ENCODE results near the gene FAM193B.

The FAM193B gene

GRCh38 chr5:177554474-177555111 is at the start of gene FAM193B:
Gene FAM193B, minus strand, starts transcription at chr5:177554563. Its CDS starts 105 bp downstream, at chr5:177554458.
- peak; percentile 84 for DNase-seq

DNA sequence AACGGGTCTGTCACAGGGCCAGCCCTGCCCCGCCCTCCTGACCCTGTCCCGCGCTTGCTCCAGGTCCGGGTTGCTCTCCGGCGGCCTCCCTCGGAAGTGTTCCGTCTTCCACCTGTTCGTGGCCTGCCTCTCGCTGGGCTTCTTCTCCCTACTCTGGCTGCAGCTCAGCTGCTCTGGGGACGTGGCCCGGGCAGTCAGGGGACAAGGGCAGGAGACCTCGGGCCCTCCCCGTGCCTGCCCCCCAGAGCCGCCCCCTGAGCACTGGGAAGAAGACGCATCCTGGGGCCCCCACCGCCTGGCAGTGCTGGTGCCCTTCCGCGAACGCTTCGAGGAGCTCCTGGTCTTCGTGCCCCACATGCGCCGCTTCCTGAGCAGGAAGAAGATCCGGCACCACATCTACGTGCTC is 49.8 kb upstream of the FAM193B start:
- DNase-seq, result no peak

DNA sequence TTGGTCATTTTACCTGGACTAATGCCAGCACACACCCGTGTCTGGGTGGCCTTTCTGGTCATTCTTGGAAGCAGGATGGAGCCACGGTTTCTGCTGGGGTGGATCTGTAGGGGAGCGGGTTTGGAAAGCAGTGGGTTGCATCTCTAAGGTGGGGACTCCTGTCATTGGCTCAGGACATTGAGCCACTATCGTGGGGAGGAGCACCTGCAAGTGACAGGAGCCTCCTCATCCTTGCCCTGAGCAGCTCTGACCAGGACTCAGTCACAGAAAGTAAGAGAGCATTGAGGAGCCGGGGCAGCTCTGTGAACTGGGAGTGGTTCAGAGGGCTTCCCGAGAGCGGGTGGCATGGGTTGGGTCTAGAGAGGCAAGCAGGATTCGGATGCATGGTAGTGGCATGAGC is 49.3 kb upstream of the FAM193B start:
- no peak for DNase-seq

DNA sequence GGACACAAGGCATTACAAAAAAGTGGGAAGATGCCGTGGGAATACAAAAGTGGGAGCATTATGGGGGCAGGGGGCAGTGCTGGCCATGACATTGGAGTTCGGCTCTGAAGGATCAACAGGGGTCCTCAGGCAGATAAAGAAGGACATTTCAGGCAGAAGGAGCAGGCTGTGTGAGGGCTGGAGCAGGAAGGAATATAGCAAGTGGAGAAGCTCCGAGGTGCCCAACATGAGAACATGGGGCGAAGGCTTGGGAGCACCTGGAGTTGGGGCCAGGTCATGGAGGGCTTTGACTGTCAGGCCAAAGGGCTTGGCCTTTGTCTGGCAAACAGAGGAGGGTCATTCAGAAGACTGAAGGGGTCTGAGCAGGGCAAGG is 48.1 kb upstream of the FAM193B start:
- DNase-seq, result no peak

- no peak for DNase-seq
These were observed 47.5 kb upstream of the FAM193B start for GRCh38 chr5:177601577-177602457.

GRCh38 chr5:177601126-177601525 is 46.8 kb upstream of the FAM193B start:
- no peak for DNase-seq

- no peak for DNase-seq
These were observed 46.2 kb upstream of the FAM193B start for GRCh38 chr5:177600508-177601018.

DNA sequence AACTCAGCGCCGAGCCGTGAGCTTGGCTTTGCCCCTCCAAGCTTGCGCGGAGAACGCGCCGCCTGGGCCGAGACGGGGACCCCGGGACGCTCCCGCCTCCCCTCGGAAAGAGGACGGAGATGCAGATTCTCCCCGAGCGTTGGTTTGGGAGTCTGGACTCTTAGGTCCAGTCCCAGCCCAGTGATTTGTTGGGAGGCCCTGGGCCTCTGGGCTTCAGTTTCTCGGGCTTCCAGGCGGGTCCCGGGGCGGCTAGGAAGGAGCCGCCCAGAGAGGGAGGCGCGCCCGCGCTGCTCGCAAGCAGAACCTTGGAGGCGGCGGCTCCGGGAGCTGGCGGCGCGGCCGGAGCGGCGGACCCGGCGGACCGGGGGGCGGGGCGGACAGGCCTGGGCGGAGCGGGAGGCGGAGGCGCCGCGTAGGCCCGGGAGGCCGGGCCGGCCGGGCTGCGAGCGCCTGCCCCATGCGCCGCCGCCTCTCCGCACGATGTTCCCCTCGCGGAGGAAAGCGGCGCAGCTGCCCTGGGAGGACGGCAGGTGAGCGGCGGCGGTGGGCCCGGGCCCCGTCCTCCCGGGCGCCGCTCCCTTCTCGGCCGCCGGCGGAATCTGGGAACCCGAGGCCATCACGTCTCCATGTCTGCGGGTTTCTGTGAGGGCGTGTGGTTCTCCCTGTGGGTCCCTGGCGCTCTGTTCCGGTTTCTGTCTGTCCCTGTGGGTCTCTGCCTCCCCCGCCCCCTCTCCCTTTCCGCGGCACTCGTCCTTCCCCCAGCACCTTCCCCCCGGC is 45.6 kb upstream of the FAM193B start, which contains the start of gene B4GALT7:
TSS of gene B4GALT7 (plus strand) at position 402 of the 777 bp plus-strand sequence. CDS start at position 481, 79 bp downstream.
- DNase-seq, result peak; percentile 74

DNA sequence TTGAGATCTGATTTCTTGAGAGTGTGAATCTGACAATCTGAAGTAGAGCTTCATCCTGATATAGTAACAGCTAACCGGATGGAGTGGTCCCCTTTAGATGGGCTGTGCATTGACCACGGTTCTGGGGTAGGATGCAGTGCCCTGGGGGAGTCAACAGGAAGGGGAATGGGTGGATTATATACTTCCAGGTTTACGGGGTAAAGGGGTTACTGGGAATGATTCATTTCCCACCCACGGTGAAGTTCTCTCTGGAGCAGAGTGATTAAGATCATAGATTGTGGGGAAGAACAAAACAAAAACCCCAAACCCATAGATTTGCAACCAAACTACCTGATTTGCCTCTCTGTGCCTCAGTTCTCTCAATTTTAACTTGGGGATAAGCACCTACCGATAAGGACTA is 44.1 kb upstream of the FAM193B start:
- DNase-seq, result no peak

- no peak for DNase-seq
These were observed 42.4 kb upstream of the FAM193B start for GRCh38 chr5:177596775-177597238.

- no peak for DNase-seq
These were observed 41.8 kb upstream of the FAM193B start for GRCh38 chr5:177595991-177596774.

- DNase-seq, result no peak
These were observed 40.7 kb upstream of the FAM193B start for GRCh38 chr5:177595026-177595585.

GRCh38 chr5:177594071-177594470 is 39.7 kb upstream of the FAM193B start:
- DNase-seq, result no peak

- DNase-seq, result no peak
These were observed 39.1 kb upstream of the FAM193B start for GRCh38 chr5:177593511-177593910.

- no peak for DNase-seq
These were observed 38.5 kb upstream of the FAM193B start for GRCh38 chr5:177592905-177593304.

DNA sequence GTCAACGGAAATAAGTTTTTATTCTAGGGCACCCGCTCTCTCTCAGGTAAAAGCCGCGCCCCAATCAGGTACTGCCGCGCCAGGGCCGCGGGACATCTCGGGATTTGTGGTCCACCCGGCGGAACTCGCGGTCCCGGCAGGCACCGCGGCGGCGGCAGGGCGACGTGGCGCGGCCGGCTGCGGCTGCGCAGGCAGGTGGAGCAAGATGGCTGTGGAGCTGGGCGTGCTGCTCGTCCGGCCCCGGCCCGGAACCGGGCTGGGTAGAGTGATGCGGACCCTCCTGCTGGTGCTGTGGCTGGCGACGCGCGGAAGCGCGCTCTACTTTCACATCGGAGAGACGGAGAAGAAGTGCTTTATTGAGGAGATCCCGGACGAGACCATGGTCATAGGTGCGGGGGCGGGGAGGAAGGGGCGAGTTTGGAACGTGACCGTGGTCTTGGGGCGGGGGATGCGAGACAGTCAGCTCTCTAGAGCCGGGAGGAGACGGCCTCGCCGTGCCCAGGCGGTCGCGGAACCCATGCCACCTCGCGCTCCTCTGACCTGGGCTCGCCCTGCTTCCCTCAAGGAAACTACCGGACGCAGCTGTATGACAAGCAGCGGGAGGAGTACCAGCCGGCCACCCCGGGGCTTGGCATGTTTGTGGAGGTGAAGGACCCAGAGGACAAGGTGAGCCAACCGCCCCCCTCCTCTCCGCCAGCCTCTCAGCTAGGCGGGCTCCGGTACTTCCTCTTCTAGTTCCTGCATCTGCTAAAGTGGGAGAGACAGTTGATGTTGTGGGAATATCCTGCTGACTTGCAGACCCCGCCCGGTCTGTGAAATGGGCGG is 37.9 kb upstream of the FAM193B start, which contains the start of gene TMED9:
TSS of gene TMED9 (plus strand) at position 194 of the 825 bp plus-strand sequence. CDS start at position 206, 12 bp downstream.
- DNase-seq, result peak; percentile 75

GRCh38 chr5:177591690-177592009 is 37.3 kb upstream of the FAM193B start:
- DNase-seq, result no peak

DNA sequence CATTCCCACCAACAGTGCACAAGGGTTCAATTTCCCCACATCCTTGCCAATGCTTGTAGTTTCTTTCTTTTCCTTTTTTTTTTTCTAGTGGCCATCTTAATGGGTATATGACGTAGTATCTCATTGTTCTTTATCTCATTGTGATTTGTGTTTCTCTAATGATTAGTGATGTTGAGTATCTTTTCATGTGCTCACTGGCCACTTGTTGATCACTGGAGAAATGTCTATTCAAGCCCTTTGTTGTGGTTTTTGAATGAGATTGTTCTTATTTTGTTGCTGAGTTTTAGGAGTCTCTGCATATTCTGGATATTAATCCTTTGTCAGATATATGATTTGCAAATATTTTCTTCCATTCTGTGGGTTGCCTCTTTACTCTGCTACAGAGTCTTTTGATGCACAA is 36.0 kb upstream of the FAM193B start:
- DNase-seq, result no peak

DNA sequence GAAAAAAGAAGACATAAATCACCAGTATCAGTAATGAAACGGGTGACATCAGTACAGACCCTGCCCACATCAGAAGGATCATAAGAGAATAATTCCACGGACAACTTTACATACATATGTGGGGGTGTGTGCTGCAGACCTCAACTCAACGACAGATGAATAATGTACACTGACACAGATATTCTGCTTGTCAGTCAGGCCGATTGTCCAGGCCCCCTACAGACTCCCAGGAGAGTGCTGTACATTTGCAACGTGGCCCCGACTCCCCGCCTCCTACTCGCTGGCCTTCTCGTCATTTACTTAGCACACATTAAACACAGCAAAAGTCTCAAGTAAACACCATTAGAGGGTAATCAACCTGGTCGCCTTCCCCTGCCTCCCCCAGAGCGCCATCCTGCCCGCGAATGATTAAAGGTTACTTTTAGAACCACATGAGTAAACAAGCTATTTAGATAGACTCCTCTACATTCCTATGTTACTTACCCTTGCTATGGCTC is 34.1 kb upstream of the FAM193B start:
- no peak for DNase-seq

DNA sequence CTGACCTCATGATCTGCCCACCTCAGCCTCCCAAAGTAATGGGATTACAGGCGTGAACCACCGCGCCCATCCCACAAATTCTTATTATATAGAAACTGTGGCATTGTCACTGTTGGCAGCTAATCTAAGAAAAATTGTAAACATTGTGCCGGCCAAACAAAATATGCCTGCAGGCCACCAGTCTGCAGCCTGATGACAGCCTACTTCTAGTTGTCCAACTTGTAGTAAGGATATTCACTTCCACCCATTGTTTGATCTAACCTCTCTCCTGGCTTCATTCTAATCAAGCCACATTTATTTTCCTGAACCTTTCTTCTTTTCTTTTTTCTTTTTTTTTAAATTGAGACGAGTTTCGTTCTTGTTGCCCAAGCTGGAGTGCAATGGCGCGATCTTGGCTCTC is 24.0 kb upstream of the FAM193B start:
- DNase-seq, result no peak

GRCh38 chr5:177576169-177576568 is 21.8 kb upstream of the FAM193B start:
- no peak for DNase-seq

All from T1000 (cell line).